ENCODE data around the gene CLSTN2. TPM values are rescaled to one million over a fixed set of nuclear protein-coding genes. Genes with fewer than 3 reads are reported as not detected.

Gene CLSTN2
- total RNA-seq, 4 donors from 2014 or later = 13.4 to 21.3 (median 19.4) TPM

GRCh38 chr3:140203510-140203909 is 268.5 kb downstream of the CLSTN2 start:
- no peak for DNase-seq (ENCODE audit: low spot score in 2 of 2)
- H3K27ac ChIP-seq = no peak overlapping the region
- no peaks in the 10 kb centered on the region for H3K36me3 ChIP-seq
- TF ChIP-seq EP300 (IDR thresholded peaks at IDR 0.05) (no peak), POLR2A (IDR thresholded peaks at IDR 0.05) (no peak)
- WGBS, 2 donors = 67 to 71% methylated on average over 4 of the region's 4 CpGs
- no peaks in the 10 kb centered on the region for H3K27me3 ChIP-seq
- H3K9me3 ChIP-seq = no peaks in the 10 kb centered on the region
- H3K4me1 ChIP-seq = no peaks in the 10 kb centered on the region
- H3K4me3 ChIP-seq = no peak overlapping the region

GRCh38 chr3:140204271-140204984 is 269.4 kb downstream of the CLSTN2 start:
- Histone ChIP-seq H3K27me3 (no peaks in the 10 kb centered on the region), H3K4me1 (no peaks in the 10 kb centered on the region), H3K36me3 (no peaks in the 10 kb centered on the region), H3K9me3 (no peaks in the 10 kb centered on the region), H3K4me3 (no peak overlapping the region), H3K27ac (no peak overlapping the region)
- DNase-seq (ENCODE audit: low spot score in 2 of 2) = no peak
- 43 to 55% methylated on average over 5 of the region's 5 CpGs for WGBS, 2 donors
- TF ChIP-seq EP300 (IDR thresholded peaks at IDR 0.05) (no peak), CTCF (IDR thresholded peaks at IDR 0.05) (no peak), POLR2A (IDR thresholded peaks at IDR 0.05) (no peak)

- Histone ChIP-seq H3K27me3 (no peaks in the 10 kb centered on the region), H3K36me3 (no peaks in the 10 kb centered on the region), H3K27ac (no peak overlapping the region), H3K4me3 (no peak overlapping the region), H3K4me1 (no peaks in the 10 kb centered on the region), H3K9me3 (no peaks in the 10 kb centered on the region)
- 65 to 84% methylated on average over 4 of the region's 4 CpGs for WGBS, 2 donors
- TF ChIP-seq EP300 (IDR thresholded peaks at IDR 0.05) (no peak), POLR2A (IDR thresholded peaks at IDR 0.05) (no peak), CTCF (IDR thresholded peaks at IDR 0.05) (no peak)
- no peak for DNase-seq (ENCODE audit: low spot score in 2 of 2)
These were observed 270.6 kb downstream of the CLSTN2 start for GRCh38 chr3:140205598-140205997.

- H3K27ac ChIP-seq = no peak overlapping the region
- H3K27me3 ChIP-seq = no peaks in the 10 kb centered on the region
- no peak overlapping the region for H3K4me3 ChIP-seq
- H3K9me3 ChIP-seq = no peaks in the 10 kb centered on the region
- no peak for TF ChIP-seq EP300 (IDR thresholded peaks at IDR 0.05)
- no peak for TF ChIP-seq CTCF (IDR thresholded peaks at IDR 0.05)
- TF ChIP-seq POLR2A (IDR thresholded peaks at IDR 0.05) = no peak
- no peaks in the 10 kb centered on the region for H3K36me3 ChIP-seq
- H3K4me1 ChIP-seq = no peaks in the 10 kb centered on the region
- WGBS, 2 donors = 51 to 74% methylated on average over 4 of the region's 4 CpGs
- DNase-seq (ENCODE audit: low spot score in 2 of 2) = no peak
These were observed 271.4 kb downstream of the CLSTN2 start for GRCh38 chr3:140206196-140207040.

GRCh38 chr3:140207541-140207940 is 272.6 kb downstream of the CLSTN2 start:
- Histone ChIP-seq H3K27me3 (no peaks in the 10 kb centered on the region), H3K9me3 (no peaks in the 10 kb centered on the region), H3K4me3 (no peak overlapping the region), H3K36me3 (no peaks in the 10 kb centered on the region), H3K27ac (no peak overlapping the region), H3K4me1 (no peaks in the 10 kb centered on the region)
- TF ChIP-seq CTCF (IDR thresholded peaks at IDR 0.05) (no peak), POLR2A (IDR thresholded peaks at IDR 0.05) (no peak), EP300 (IDR thresholded peaks at IDR 0.05) (no peak)
- WGBS, 2 donors = 69 to 80% methylated on average over 2 of the region's 2 CpGs
- DNase-seq (ENCODE audit: low spot score in 2 of 2) = no peak

All from tibial nerve (tissue), 4 donors.